GM12874 (cell line): ENCODE data around the gene EFNA3.

Experiments
- CTCF ChIP-seq: IDR thresholded peaks from 2 replicates; pipeline ENCODE4 v1.5.1; 2011; ENCODE audit warnings: low read depth, mild to moderate bottlenecking, control low read depth, low read length, moderate library complexity; ENCODE audit not compliant: insufficient read depth

Gene EFNA3

DNA sequence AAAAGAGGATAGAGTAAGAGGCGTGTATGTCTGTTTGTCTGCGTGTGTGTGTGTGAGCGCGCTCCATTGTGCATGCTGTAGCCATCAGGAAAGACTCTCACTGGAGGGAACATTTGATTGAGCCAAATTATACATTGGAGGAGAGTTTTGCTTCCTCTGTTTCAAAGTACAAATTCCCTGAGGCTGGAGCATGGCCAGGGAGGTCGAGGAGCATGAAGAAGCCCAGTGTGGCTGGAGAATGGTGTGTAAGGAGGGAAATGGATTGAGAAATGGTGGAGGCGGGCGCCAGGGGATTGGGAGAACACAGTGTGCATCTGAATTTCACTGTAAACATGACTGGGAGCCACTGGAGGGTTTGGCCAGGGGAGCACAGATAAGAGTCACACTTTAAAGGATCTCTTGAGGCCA lies 27.0 kb downstream of the EFNA3 start:
- TF ChIP-seq CTCF = no peak

DNA sequence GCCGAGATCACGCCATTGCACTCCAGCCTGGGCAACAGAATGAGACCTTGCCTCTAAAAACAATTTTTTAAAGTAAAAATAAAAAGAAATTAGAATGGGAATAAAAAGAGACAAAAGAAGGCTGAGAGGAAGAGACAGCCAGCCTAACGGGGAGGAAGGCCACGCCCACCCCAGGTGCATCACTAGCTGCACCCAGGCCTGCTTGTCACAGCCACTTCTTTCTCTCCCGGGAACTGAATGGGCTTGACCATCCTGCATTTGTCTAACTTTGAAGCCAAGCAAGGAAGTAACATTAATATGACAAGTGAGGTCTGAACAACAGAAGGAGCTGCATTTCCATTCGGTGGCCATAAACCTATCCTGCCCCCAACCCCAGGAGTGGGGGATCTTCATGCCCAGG lies 28.2 kb downstream of the EFNA3 start:
- no peak for TF ChIP-seq CTCF

GRCh38 chr1:155107309-155108264 lies 28.9 kb downstream of the EFNA3 start:
- no peak for TF ChIP-seq CTCF

GRCh38 chr1:155108296-155108695 lies 29.7 kb downstream of the EFNA3 start:
- TF ChIP-seq CTCF = no peak

GRCh38 chr1:155110381-155110780 lies 31.7 kb downstream of the EFNA3 start:
- TF ChIP-seq CTCF = no peak

DNA sequence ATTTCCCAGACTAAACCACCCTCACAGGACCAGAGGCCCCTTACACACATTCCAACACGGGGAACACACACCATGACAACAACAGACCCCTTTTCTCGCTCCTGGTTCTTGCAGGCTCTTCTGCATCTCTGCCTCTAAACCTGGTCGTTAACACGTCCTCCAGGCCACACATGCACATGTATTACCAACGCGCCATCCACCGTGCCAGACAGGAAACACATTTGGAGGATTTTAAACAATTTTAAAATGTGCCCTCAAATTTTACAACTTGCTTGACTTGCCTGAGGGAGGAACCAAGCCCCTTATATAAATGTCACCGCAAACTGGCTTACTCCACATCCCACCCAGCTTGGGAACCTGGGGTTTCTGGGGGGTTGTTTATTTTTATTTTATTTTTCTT lies 32.2 kb downstream of the EFNA3 start:
- TF ChIP-seq CTCF = no peak

- no peak for TF ChIP-seq CTCF
Measured at GRCh38 chr1:155113450-155113980, 34.9 kb downstream of the EFNA3 start.
